Lower leg skin (tissue), 4 donors: ENCODE data around the gene CCN5. TPM values are rescaled to one million over a fixed set of nuclear protein-coding genes. Genes with fewer than 3 reads are reported as not detected.
"Not testable (repeated sequence)": the region's sequence is repeated elsewhere in the genome, so short reads cannot be mapped to it uniquely, and the experiment has no call there.

ENCODE experiments used
- DNase-seq, 2 donors: peaks; one replicate each; pipeline ENCODE4 v3.0.0-alpha.2; 2019; ENCODE audit warnings: low spot score in 2 of 2
- H3K4me3 ChIP-seq: fragments of 200-600 bp; sonication (generic); 2 replicates; pipeline ENCODE4 v1.5.1; 2017; ENCODE audit warnings: mild to moderate bottlenecking, low read depth; ENCODE audit not compliant: poor library complexity, severe bottlenecking
- CTCF ChIP-seq, 3 donors: fragments of 450-650 bp; IDR thresholded peaks; one replicate each; pipeline ENCODE4 v1.5.1; 2016; ENCODE audit warnings: antibody characterized with exemption in 3 of 3, mild to moderate bottlenecking in 3 of 3, moderate library complexity in 2 of 3
- POLR2A ChIP-seq, 2 donors: fragments of 450-650 bp; IDR thresholded peaks; one replicate each; pipeline ENCODE4 v1.6.1; 2016 to 2017; ENCODE audit warnings: antibody characterized with exemption in 2 of 2, mild to moderate bottlenecking in 1 of 2, moderate library complexity in 1 of 2
- WGBS, 2 donors: methylation state at CpG; one replicate each; pipeline ENCODE4 v1.1.5; 2018; 5-methylcytosine and 5-hydroxymethylcytosine counted together
- intact Hi-C: fragments of 100-400 bp; cut with DNase I; formaldehyde crosslinking; loops from one replicate; pipeline ENCODE4 v1.15.0; 2023; ENCODE audit warnings: low total_unique reads
- total RNA-seq, 4 donors: library from RNA; depleted of rRNA; stranded (reverse); fragments of >200 nt; gene quantifications; one replicate each; pipeline ENCODE4 v1.1.0, GENCODE V29; 2016

The CCN5 gene
- 100 to 1,000 TPM in 2 of 4 donors, 10 to 100 TPM in 2; 50.8 to 481 (median 81.3) TPM for total RNA-seq

GRCh38 chr20:44714701-44715498, at the start of gene CCN5:
Gene CCN5, plus strand, starts transcription at chr20:44715369. Its CDS starts 22 bp downstream, at chr20:44715391.
- peak; percentile 83 to 97 for DNase-seq
- peak within 1 kb of the TSS; percentile 33 for H3K4me3 ChIP-seq
- WGBS, 2 donors = 21 to 28% methylated on average over 27 to 28 of the region's 28 CpGs
- intact Hi-C loops = no loop called here
- TF ChIP-seq POLR2A (IDR thresholded peaks at IDR 0.05) (no peak), CTCF (IDR thresholded peaks at IDR 0.05) (no peak)

GRCh38 chr20:44666066-44666465, 49.1 kb upstream of the CCN5 start:
- 82 to 86% methylated on average over 3 of the region's 3 CpGs for WGBS, 2 donors
- DNase-seq = no peak
- TF ChIP-seq CTCF (IDR thresholded peaks at IDR 0.05) (no peak), POLR2A (IDR thresholded peaks at IDR 0.05) (no peak)
- intact Hi-C loops = no loop called here
- no peak overlapping the region for H3K4me3 ChIP-seq

- DNase-seq, intact Hi-C loops, H3K4me3 ChIP-seq: not testable (repeated sequence)
- WGBS, 2 donors = 78 to 89% methylated on average over 9 of the region's 9 CpGs
These were observed 44.3 kb upstream of the CCN5 start for GRCh38 chr20:44670851-44671250.

- WGBS, 2 donors = 80 to 85% methylated on average over 6 of the region's 7 CpGs
- DNase-seq, intact Hi-C loops, H3K4me3 ChIP-seq: not testable (repeated sequence)
These were observed 43.6 kb upstream of the CCN5 start for GRCh38 chr20:44671541-44671940.

GRCh38 chr20:44672318-44672902, 42.8 kb upstream of the CCN5 start:
- H3K4me3 ChIP-seq, intact Hi-C loops, DNase-seq: not testable (repeated sequence)
- WGBS, 2 donors = 90 to 92% methylated on average over 23 of the region's 23 CpGs

GRCh38 chr20:44678242-44678641, 36.9 kb upstream of the CCN5 start:
- TF ChIP-seq POLR2A (IDR thresholded peaks at IDR 0.05) (no peak), CTCF (IDR thresholded peaks at IDR 0.05) (no peak)
- no peak overlapping the region for H3K4me3 ChIP-seq
- DNase-seq = no peak
- WGBS, 2 donors = 38 to 63% methylated on average over 2 of the region's 2 CpGs
- intact Hi-C loops = no loop called here

GRCh38 chr20:44678990-44679611, 36.1 kb upstream of the CCN5 start:
- intact Hi-C loops = no loop called here
- 88 to 91% methylated on average over 12 of the region's 12 CpGs for WGBS, 2 donors
- DNase-seq = no peak
- no peak overlapping the region for H3K4me3 ChIP-seq
- TF ChIP-seq CTCF (IDR thresholded peaks at IDR 0.05) (no peak), POLR2A (IDR thresholded peaks at IDR 0.05) (no peak)
